Stomach smooth muscle (tissue), 2 donors: ENCODE results near the gene CCDC92B.

Source experiments
- H3K27ac ChIP-seq: one replicate; pipeline ENCODE4 v1.7.0; 2013; ENCODE audit warnings: mild to moderate bottlenecking, low read length, inconsistent platforms
- H3K27me3 ChIP-seq, 2 donors: one replicate each; pipeline ENCODE4 v1.7.0; 2013; ENCODE audit warnings: low read length in 2 of 2; ENCODE audit not compliant: insufficient read depth in 2 of 2, control insufficient read depth in 1 of 2
- H3K36me3 ChIP-seq, 2 donors: one replicate each; pipeline ENCODE4 v1.7.0; 2013; ENCODE audit warnings: low read length in 2 of 2; ENCODE audit not compliant: control insufficient read depth in 2 of 2, insufficient read depth in 2 of 2
- H3K4me1 ChIP-seq: one replicate; pipeline ENCODE4 v1.7.0; 2013; ENCODE audit warnings: low read length; ENCODE audit not compliant: control insufficient read depth, insufficient read depth
- H3K4me3 ChIP-seq, 2 donors: one replicate each; pipeline ENCODE4 v1.7.0; 2013; ENCODE audit warnings: low read length in 2 of 2
- H3K9ac ChIP-seq, 2 donors: one replicate each; pipeline ENCODE4 v1.7.0; 2013; ENCODE audit warnings: low read length in 2 of 2, mild to moderate bottlenecking in 1 of 2
- H3K9me3 ChIP-seq, 2 donors: one replicate each; pipeline ENCODE4 v1.7.0; 2013; ENCODE audit warnings: low read length in 2 of 2; ENCODE audit not compliant: control insufficient read depth in 2 of 2
- donor health status: healthy.
- donor health status: Pancreatic carcinoma.

The CCDC92B gene

DNA sequence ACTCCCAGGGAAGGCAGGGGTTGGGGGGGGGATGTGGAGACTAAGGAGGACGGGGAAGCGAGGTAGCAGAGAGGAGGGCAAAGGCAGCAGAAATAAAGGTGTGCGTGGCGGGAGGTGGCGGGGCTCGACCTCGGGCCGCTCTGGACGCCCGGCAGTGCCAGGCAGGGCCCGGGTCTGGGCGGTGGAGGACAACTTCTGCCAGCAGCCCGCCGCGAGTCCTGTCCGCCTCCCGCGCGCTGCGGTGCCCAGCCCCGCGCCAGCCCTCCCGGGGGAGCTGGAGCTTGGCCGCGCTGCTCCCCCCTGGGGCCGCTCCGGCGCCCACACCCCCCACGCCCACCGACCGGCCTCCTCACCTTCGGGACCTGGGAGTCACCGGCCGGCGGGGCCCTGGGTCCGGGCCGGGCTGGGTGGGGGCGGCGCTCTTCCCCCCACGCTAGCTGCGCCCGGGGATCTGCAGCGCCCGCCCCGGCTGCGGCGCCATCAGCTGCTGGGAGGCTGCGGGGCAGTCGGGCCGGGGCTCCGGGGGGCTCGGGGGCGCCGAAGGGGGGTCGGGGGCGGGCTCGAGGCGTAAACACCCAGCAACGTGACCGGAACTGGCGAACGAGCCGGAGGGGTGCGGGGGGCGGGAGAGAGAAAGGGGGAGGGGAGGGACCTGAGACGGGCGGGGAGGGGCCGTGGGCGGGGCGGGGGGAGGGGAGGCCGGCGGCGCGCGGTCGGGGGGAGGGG, at the start of gene CCDC92B:
Gene CCDC92B (minus strand): TSS at position 595 of the 726 bp plus-strand sequence. CDS start 14,507 bp downstream, outside the sequence.
- H3K27me3 ChIP-seq = peaks cover 19 to 20% of the 10 kb centered on the region in 2 donors
- H3K9ac ChIP-seq = no peak within 1 kb of the TSS

DNA sequence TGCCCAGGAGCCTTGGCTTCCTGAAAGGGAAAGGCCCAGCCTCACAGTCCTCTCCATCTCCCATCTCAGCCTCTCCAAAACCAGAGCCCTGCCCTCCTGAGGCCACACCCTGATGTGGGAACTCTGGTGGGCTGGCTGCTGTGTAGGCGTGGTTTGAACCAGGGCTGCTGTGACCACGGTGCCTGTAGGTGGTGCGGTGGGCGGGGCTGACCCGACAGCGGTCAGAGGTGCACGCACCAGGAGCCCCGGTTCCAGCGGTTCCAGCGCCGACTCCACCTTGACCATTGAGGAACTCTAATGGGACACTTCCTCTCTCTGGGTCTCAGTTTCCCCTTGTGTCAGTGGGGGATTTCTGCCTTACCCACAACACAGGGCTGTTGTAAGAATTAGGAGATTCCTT, 49.2 kb upstream of the CCDC92B start:
- Histone ChIP-seq H3K4me3 (no peak overlapping the region), H3K9ac (no peak overlapping the region), H3K4me1 (no peaks in the 10 kb centered on the region), H3K27me3 (peaks cover 8 to 12% of the 10 kb centered on the region in 2 donors), H3K36me3 (no peaks in the 10 kb centered on the region), H3K9me3 (no peaks in the 10 kb centered on the region), H3K27ac (no peak overlapping the region)

More for the DNA sequence above, at the start of gene CCDC92B:
- no peaks in the 10 kb centered on the region for H3K9me3 ChIP-seq
- peaks cover 2% of the 10 kb centered on the region for H3K4me1 ChIP-seq
- H3K36me3 ChIP-seq = no peaks in the 10 kb centered on the region
- no peak within 1 kb of the TSS for H3K27ac ChIP-seq
- no peak within 1 kb of the TSS for H3K4me3 ChIP-seq

DNA sequence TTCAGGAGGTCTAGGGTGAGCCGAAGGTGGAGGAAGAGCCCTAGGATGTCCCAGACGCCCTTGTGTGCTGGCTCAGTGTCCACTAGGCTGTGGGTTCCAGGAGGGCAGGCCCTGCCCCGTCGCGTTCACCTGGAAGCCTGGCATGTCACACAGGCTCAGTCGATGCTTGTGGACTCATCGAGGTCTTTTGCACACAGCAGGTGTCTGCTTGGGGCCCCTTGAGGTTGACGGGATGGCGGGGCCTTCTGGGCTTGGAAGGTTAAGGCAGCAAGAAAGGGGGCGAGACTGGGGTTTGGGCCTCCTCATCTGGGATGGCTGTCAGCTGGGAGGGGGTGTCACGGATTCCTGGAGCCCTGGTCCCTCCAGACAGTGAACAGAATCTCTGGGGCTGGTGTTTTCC, 48.7 kb upstream of the CCDC92B start:
- no peaks in the 10 kb centered on the region for H3K4me1 ChIP-seq
- no peak overlapping the region for H3K4me3 ChIP-seq

GRCh38 chr17:2797637-2798036, 48.2 kb upstream of the CCDC92B start:
- Histone ChIP-seq H3K9me3 (no peaks in the 10 kb centered on the region), H3K4me1 (no peaks in the 10 kb centered on the region), H3K36me3 (no peaks in the 10 kb centered on the region), H3K27ac (no peak overlapping the region), H3K27me3 (peaks cover 8 to 12% of the 10 kb centered on the region in 2 donors), H3K4me3 (no peak overlapping the region), H3K9ac (no peak overlapping the region)

More for the DNA sequence above, 48.7 kb upstream of the CCDC92B start:
- Histone ChIP-seq H3K36me3 (no peaks in the 10 kb centered on the region), H3K9me3 (no peaks in the 10 kb centered on the region), H3K9ac (no peak overlapping the region), H3K27me3 (peaks cover 8 to 12% of the 10 kb centered on the region in 2 donors), H3K27ac (no peak overlapping the region)

- no peaks in the 10 kb centered on the region for H3K9me3 ChIP-seq
- H3K4me1 ChIP-seq = no peaks in the 10 kb centered on the region
- H3K27me3 ChIP-seq = peaks cover 8 to 12% of the 10 kb centered on the region in 2 donors
- no peaks in the 10 kb centered on the region for H3K36me3 ChIP-seq
- H3K4me3 ChIP-seq = no peak overlapping the region
- H3K27ac ChIP-seq = no peak overlapping the region
- H3K9ac ChIP-seq = no peak overlapping the region
Measured at GRCh38 chr17:2797226-2797625, 47.8 kb upstream of the CCDC92B start.

GRCh38 chr17:2796164-2797125, 47.0 kb upstream of the CCDC92B start, which contains the start of gene RAP1GAP2:
Gene RAP1GAP2, plus strand, starts transcription at chr17:2796438. Its CDS starts 90 bp downstream, at chr17:2796528.
- Histone ChIP-seq H3K4me1 (no peaks in the 10 kb centered on the region), H3K4me3 (peak within 1 kb of the TSS in 1 of 2 donors; percentile 22), H3K9me3 (no peaks in the 10 kb centered on the region), H3K27ac (no peak within 1 kb of the TSS), H3K27me3 (peaks cover 9 to 12% of the 10 kb centered on the region in 2 donors), H3K9ac (no peak within 1 kb of the TSS), H3K36me3 (no peaks in the 10 kb centered on the region)

DNA sequence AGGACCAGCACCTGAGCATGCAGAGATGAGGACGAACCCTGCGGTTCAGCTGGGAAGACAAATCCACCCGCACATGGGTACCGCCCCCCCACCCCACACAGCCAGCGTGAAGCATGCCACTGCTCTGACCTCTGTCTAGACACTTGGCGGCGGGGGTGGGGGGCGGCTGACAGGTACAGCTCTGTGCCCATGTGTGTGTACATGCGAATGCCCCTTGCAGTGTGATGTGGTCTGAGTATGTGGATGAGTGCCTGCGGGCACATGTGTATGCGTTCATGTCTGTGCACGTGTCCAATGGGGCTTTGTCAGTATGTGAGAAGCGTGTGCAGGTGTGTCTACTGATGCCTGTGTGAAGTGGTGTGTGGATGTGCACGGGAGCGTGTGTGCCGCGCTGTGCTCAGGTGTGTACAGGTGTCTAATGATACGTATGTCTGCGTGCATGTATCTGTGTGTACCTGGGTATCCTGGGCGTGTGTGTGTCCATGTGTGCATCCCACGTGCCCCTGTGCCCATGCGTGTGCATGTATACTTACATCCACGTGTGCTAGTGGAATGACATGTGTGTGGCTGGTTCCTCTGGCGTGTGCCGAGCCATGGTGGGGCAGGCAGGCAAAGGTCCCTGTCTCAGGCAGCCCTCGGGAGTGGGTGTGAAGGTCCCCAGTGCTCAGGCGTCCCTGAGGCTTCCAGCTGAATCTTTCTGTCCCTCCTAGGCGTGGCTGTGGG, 46.1 kb upstream of the CCDC92B start:
- no peaks in the 10 kb centered on the region for H3K9me3 ChIP-seq
- no peak overlapping the region for H3K27ac ChIP-seq
- H3K9ac ChIP-seq = no peak overlapping the region
- H3K4me3 ChIP-seq = no peak overlapping the region
- peaks cover 11 to 15% of the 10 kb centered on the region in 2 donors for H3K27me3 ChIP-seq
- no peaks in the 10 kb centered on the region for H3K36me3 ChIP-seq
- H3K4me1 ChIP-seq = no peaks in the 10 kb centered on the region

GRCh38 chr17:2794111-2794803, 44.8 kb upstream of the CCDC92B start:
- Histone ChIP-seq H3K27me3 (peaks cover 11 to 17% of the 10 kb centered on the region in 2 donors), H3K4me3 (no peak overlapping the region), H3K9ac (no peak overlapping the region), H3K27ac (no peak overlapping the region), H3K36me3 (no peaks in the 10 kb centered on the region), H3K9me3 (no peaks in the 10 kb centered on the region), H3K4me1 (no peaks in the 10 kb centered on the region)

GRCh38 chr17:2792366-2793169, 43.1 kb upstream of the CCDC92B start:
- Histone ChIP-seq H3K36me3 (no peaks in the 10 kb centered on the region), H3K4me3 (no peak overlapping the region), H3K27ac (no peak overlapping the region), H3K9me3 (no peaks in the 10 kb centered on the region), H3K9ac (no peak overlapping the region), H3K27me3 (peaks cover 8 to 16% of the 10 kb centered on the region in 2 donors), H3K4me1 (no peaks in the 10 kb centered on the region)
